Endothelial cell of umbilical vein (primary cell): ENCODE data around the gene TMEM204. TPM values are rescaled to one million over a fixed set of nuclear protein-coding genes. Genes with fewer than 3 reads are reported as not detected.

Experiments
- BruUV-seq: library from RNA; stranded (reverse); fragments of 400-500 nt; replicated peaks from 2 replicates; lab custom pipeline; 2021; lab: Mats Ljungman, UMichigan
- CTCF ChIA-PET: fragments of 300-600, 350-600 bp; sonication (Branson Sonifier 250); formaldehyde crosslinking; loops from one replicate; lab custom pipeline; 2021; ENCODE audit warnings: antibody characterized with exemption, inconsistent platforms; lab: Charles Lee
- POLR2A ChIA-PET: fragments of 300-600, 350-600 bp; sonication (Branson Sonifier 250); formaldehyde crosslinking; loops from one replicate; lab custom pipeline; 2021; ENCODE audit warnings: antibody characterized with exemption, inconsistent platforms; lab: Charles Lee
- DNase-seq: peaks from one replicate; pipeline ENCODE4 v3.0.0-alpha.2; 2011; ENCODE audit warnings: low read depth, low spot score
- FAIRE-seq: peaks from 2 replicates; lab custom pipeline; 2011; peaks lifted over from hg19 to GRCh38; lab: Jason Lieb, UNC
- H2AFZ ChIP-seq: 2 replicates; pipeline ENCODE4 v1.6.0; 2012; ENCODE audit warnings: low read depth, low read length, control low read depth, inconsistent platforms
- H3K27ac ChIP-seq: 2 replicates; pipeline ENCODE4 v1.5.1; 2011; ENCODE audit warnings: low read depth, mild to moderate bottlenecking, control low read depth, low read length, moderate library complexity; ENCODE audit not compliant: insufficient read depth
- H3K27me3 ChIP-seq, 2 experiments: 2 replicates each; pipeline versions ENCODE4 v1.6.0 to v1.6.1; 2011; ENCODE audit warnings: low read length in 2 of 2, mixed read lengths in 1 of 2; ENCODE audit not compliant: control insufficient read depth in 2 of 2, insufficient read depth in 2 of 2
- H3K36me3 ChIP-seq, 2 experiments: 2 replicates in 1 of 2; 3 replicates in 1 of 2; pipeline ENCODE4 v1.5.1; 2011; ENCODE audit warnings: low read length in 2 of 2, mild to moderate bottlenecking in 1 of 2, moderate library complexity in 1 of 2; ENCODE audit not compliant: control insufficient read depth in 2 of 2, insufficient read depth in 2 of 2; ENCODE audit errors: extremely low read depth in 1 of 2
- H3K4me1 ChIP-seq: 3 replicates; pipeline ENCODE4 v1.5.1; 2011; ENCODE audit warnings: mild to moderate bottlenecking, low read length; ENCODE audit not compliant: control insufficient read depth, insufficient read depth; ENCODE audit errors: extremely low read depth
- H3K4me2 ChIP-seq: 2 replicates; pipeline ENCODE4 v1.6.1; 2011; ENCODE audit warnings: low read length, control low read depth, mixed read lengths; ENCODE audit not compliant: insufficient read depth
- H3K4me3 ChIP-seq, 3 experiments: fragments of 200-600 bp in 1 of 3; sonication (generic), shearing (Covaris generic) in 1 of 3; replicated peaks in 1 of 3; 2 replicates each; pipeline ENCODE4 v1.5.1; 2011 to 2016; ENCODE audit warnings: control low read depth in 3 of 3, low read length in 3 of 3, mild to moderate bottlenecking in 2 of 3, inconsistent platforms in 1 of 3, low read depth in 1 of 3, moderate library complexity in 1 of 3; ENCODE audit not compliant: insufficient read depth in 1 of 3
- H3K79me2 ChIP-seq: 2 replicates; pipeline ENCODE4 v1.6.0; 2012; ENCODE audit warnings: low read length, inconsistent platforms; ENCODE audit not compliant: control insufficient read depth, insufficient read depth
- H3K9ac ChIP-seq: replicated peaks from 2 replicates; pipeline ENCODE3; 2011; ENCODE audit warnings: low read length, control low read depth; ENCODE audit not compliant: insufficient read depth; ENCODE audit errors: extremely low read depth
- H3K9me1 ChIP-seq: replicated peaks from 3 replicates; pipeline ENCODE4 v1.6.0; 2011; ENCODE audit warnings: mild to moderate bottlenecking, low read length; ENCODE audit not compliant: control insufficient read depth, insufficient read depth; ENCODE audit errors: extremely low read depth
- H3K9me3 ChIP-seq: replicated peaks from 2 replicates; pipeline ENCODE4 v1.5.1; 2012; ENCODE audit warnings: low read length, inconsistent platforms; ENCODE audit not compliant: control insufficient read depth, insufficient read depth
- H4K20me1 ChIP-seq: replicated peaks from 2 replicates; pipeline ENCODE3; 2011; ENCODE audit warnings: mild to moderate bottlenecking, low read length; ENCODE audit not compliant: control insufficient read depth, insufficient read depth; ENCODE audit errors: extremely low read depth
- CTCF ChIP-seq, 2 donors: IDR thresholded peaks; 1 replicate in 1 of 2; 2 replicates in 1 of 2; pipeline ENCODE4 v1.5.1; 2011; ENCODE audit warnings: low read length in 2 of 2, mild to moderate bottlenecking in 2 of 2, moderate library complexity in 2 of 2, control low read depth in 1 of 2, inconsistent platforms in 1 of 2, low read depth in 1 of 2; ENCODE audit not compliant: insufficient read depth in 1 of 2; ENCODE audit errors: extremely low read depth in 1 of 2
- EZH2 ChIP-seq: IDR thresholded peaks from 2 replicates; pipeline ENCODE4 v1.6.1; 2012; ENCODE audit warnings: borderline replicate concordance, low read depth, mild to moderate bottlenecking, moderate library complexity, low read length, inconsistent platforms; ENCODE audit not compliant: severe bottlenecking
- FOS ChIP-seq: IDR thresholded peaks from 2 replicates; pipeline ENCODE4 v1.6.1; 2011; ENCODE audit warnings: mild to moderate bottlenecking, low read length, moderate library complexity, borderline replicate concordance; ENCODE audit not compliant: insufficient read depth
- GATA2 ChIP-seq: IDR thresholded peaks from 2 replicates; pipeline ENCODE4 v1.7.0; 2011; ENCODE audit warnings: low read depth, mild to moderate bottlenecking, moderate library complexity, mixed read lengths, low read length; ENCODE audit not compliant: insufficient read length, insufficient read depth
- JUN ChIP-seq: IDR thresholded peaks from 2 replicates; pipeline ENCODE4 v1.6.1; 2011; ENCODE audit warnings: borderline replicate concordance, low read depth; ENCODE audit not compliant: insufficient read length, insufficient read depth
- MYC ChIP-seq: IDR thresholded peaks from one replicate; pipeline ENCODE4 v1.6.1; 2011; ENCODE audit warnings: mild to moderate bottlenecking, low read depth, low read length
- POLR2A ChIP-seq: IDR thresholded peaks from 2 replicates; pipeline ENCODE4 v1.6.1; 2012; ENCODE audit warnings: low read depth, mild to moderate bottlenecking, control low read depth, low read length
- POLR2AphosphoS5 ChIP-seq: IDR thresholded peaks from 2 replicates; pipeline ENCODE4 v1.6.1; 2012; ENCODE audit warnings: low read depth, mild to moderate bottlenecking, control low read depth, low read length, moderate library complexity; ENCODE audit not compliant: insufficient read depth
- dilution Hi-C: fragments of 300-500 bp; cut with MboI; formaldehyde crosslinking; loops from one replicate; pipeline ENCODE4 v1.15.0; 2019; ENCODE audit warnings: low sequenced_read_pairs; ENCODE audit not compliant: extremely low pct_ligation_motif_present
- intact Hi-C: fragments of 100-400 bp; cut with micrococcal nuclease; formaldehyde crosslinking; loops from one replicate; pipeline ENCODE4 v1.10.0; 2022
- polyA plus RNA-seq, 4 experiments: library from polyadenylated mRNA; depleted of rRNA in 3 of 4; stranded (reverse) in 3 of 4; unstranded in 1 of 4; fragments of >200 nt; gene quantifications; 2 replicates each; pipeline versions ENCODE4 v1.2.1 to v1.2.3, GENCODE V29; 2011 to 2012; ENCODE audit warnings: missing spikeins in 1 of 4
- total RNA-seq: library from RNA; stranded (reverse); gene quantifications from 2 replicates; pipeline ENCODE4 v1.2.3, GENCODE V29; 2021
- TF ChIP-seq, protein P1 (sequence below): IDR thresholded peaks from 2 replicates; pipeline ENCODE4 v1.6.1; 2011; ENCODE audit not compliant: insufficient read depth, insufficient read length

TMEM204 gene
- total and polyA plus RNA-seq, 2 donors (not counting 3 experiments of a cell fraction or from before 2014, with no cell fraction given) = 32.5 to 50.7 TPM

- TF ChIP-seq JUN (no peak), GATA2 (no peak), CTCF (IDR thresholded peaks at IDR 0.05; ENCODE audit: extremely low read depth in 1 of 2, insufficient read depth in 1 of 2, low read depth in 1 of 2, low read length in 2 of 2) (no peak), EZH2 (no peak), POLR2A (no peak), MYC (no peak), POLR2AphosphoS5 (no peak), FOS (no peak)
- TF ChIP-seq, protein P1, sequence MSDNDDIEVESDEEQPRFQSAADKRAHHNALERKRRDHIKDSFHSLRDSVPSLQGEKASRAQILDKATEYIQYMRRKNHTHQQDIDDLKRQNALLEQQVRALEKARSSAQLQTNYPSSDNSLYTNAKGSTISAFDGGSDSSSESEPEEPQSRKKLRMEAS = no peak
- Histone ChIP-seq H3K9me3 (no peaks in the 10 kb centered on the region), H3K36me3 (peaks cover 10 to 24% of the 10 kb centered on the region in 2 experiments), H3K27ac (no peak overlapping the region), H3K9ac (no peak overlapping the region), H3K4me3 (no peak overlapping the region), H3K79me2 (no peaks in the 10 kb centered on the region), H3K4me2 (no peak overlapping the region), H3K4me1 (peaks cover 2% of the 10 kb centered on the region), H3K9me1 (no peaks in the 10 kb centered on the region), H2AFZ (no peak overlapping the region), H3K27me3 (no peaks in the 10 kb centered on the region), H4K20me1 (no peaks in the 10 kb centered on the region)
- ChIA-PET POLR2A (no interaction called here), CTCF (no interaction called here)
- DNase-seq (no peak), FAIRE-seq (no peak)
- intact Hi-C loops = no loop called here
- no TSS peak for BruUV-seq
- dilution Hi-C loops = no loop called here
Observed at GRCh38 chr16:1506494-1507213, 26.8 kb upstream of the TMEM204 start.
